T-cell (primary cell): ENCODE results near the gene CHP1. TPM values are rescaled to one million over a fixed set of nuclear protein-coding genes. Genes with fewer than 3 reads are reported as not detected.
"Not testable (repeated sequence)": the region's sequence is repeated elsewhere in the genome, so short reads cannot be mapped to it uniquely, and the experiment has no call there.

Source experiments
- ATAC-seq, 4 experiments: fragments of 200-7000 bp in 3 of 4; fragments of 150-1000 bp in 1 of 4; cut with Tn5 transposase; replicated peaks in 1 of 4; 1 replicate in 3 of 4; 2 replicates in 1 of 4; pipeline ENCODE4 v1.10.0; 2021; ENCODE audit warnings: moderate library complexity in 3 of 4, mild to moderate bottlenecking in 2 of 4, moderate number of reproducible peaks in 1 of 4
- CTCF ChIA-PET, 2 donors: fragments of 300-600 bp; sonication (Branson Sonifier 250); formaldehyde crosslinking; loops; one replicate each; lab custom pipeline; 2022; ENCODE audit warnings: antibody characterized with exemption in 2 of 2; lab: Charles Lee
- POLR2A ChIA-PET, 2 donors: fragments of 300-600 bp; sonication (Branson Sonifier 250); formaldehyde crosslinking; loops; one replicate each; lab custom pipeline; 2022; ENCODE audit warnings: antibody characterized with exemption in 2 of 2; lab: Charles Lee
- DNase-seq, 35 experiments: peaks; one replicate each; pipeline versions ENCODE4 v3.0.0 to v3.0.0-alpha.2; 2013 to 2023
- H3K27ac ChIP-seq: one replicate; pipeline ENCODE4 v1.5.1; 2013; ENCODE audit warnings: low read length
- H3K27me3 ChIP-seq, 2 experiments: replicated peaks in 1 of 2; 1 replicate in 1 of 2; 2 replicates in 1 of 2; pipeline versions ENCODE4 v1.6.1 to v1.7.0; 2013; ENCODE audit warnings: low read length in 1 of 2, mixed read lengths in 1 of 2; ENCODE audit not compliant: control insufficient read depth in 2 of 2, insufficient read depth in 2 of 2; ENCODE audit errors: extremely low read depth in 1 of 2
- H3K36me3 ChIP-seq, 2 donors: 1 replicate in 1 of 2; 2 replicates in 1 of 2; pipeline versions ENCODE4 v1.6.1 to v1.7.0; 2013; ENCODE audit warnings: low read length in 1 of 2; ENCODE audit not compliant: control insufficient read depth in 2 of 2, insufficient read depth in 1 of 2; ENCODE audit errors: extremely low read depth in 1 of 2
- H3K4me1 ChIP-seq, 2 experiments: 1 replicate in 1 of 2; 2 replicates in 1 of 2; pipeline versions ENCODE4 v1.6.1 to v1.7.0; 2013; ENCODE audit warnings: low read length in 2 of 2, mixed read lengths in 1 of 2; ENCODE audit not compliant: insufficient read depth in 2 of 2, control insufficient read depth in 1 of 2; ENCODE audit errors: extremely low read depth in 1 of 2
- H3K4me3 ChIP-seq, 2 donors: 1 replicate in 1 of 2; 2 replicates in 1 of 2; pipeline versions ENCODE4 v1.5.1 to v1.7.0; 2013; ENCODE audit warnings: mild to moderate bottlenecking in 2 of 2, low read length in 1 of 2, moderate library complexity in 1 of 2; ENCODE audit not compliant: control insufficient read depth in 1 of 2; ENCODE audit errors: extremely low read depth in 1 of 2
- H3K9me3 ChIP-seq: 2 replicates; pipeline ENCODE4 v1.7.0; 2013
- H3K27ac Mint-ChIP-seq, 2 donors: one replicate each; pipeline ENCODE4 v1.8.0; 2020 to 2021; ENCODE audit warnings: mild to moderate bottlenecking in 2 of 2, mixed read lengths in 2 of 2
- H3K27me3 Mint-ChIP-seq, 2 donors: one replicate each; pipeline ENCODE4 v1.8.0; 2021 to 2022; ENCODE audit warnings: mixed read lengths in 2 of 2
- H3K36me3 Mint-ChIP-seq: one replicate; pipeline ENCODE4 v1.8.0; 2021; ENCODE audit warnings: mixed read lengths
- H3K4me1 Mint-ChIP-seq, 3 donors: one replicate each; pipeline ENCODE4 v1.8.0; 2020 to 2022; ENCODE audit warnings: mixed read lengths in 3 of 3, mild to moderate bottlenecking in 1 of 3
- H3K4me3 Mint-ChIP-seq, 3 donors: one replicate each; pipeline ENCODE4 v1.8.0; 2020 to 2022; ENCODE audit warnings: mild to moderate bottlenecking in 3 of 3, mixed read lengths in 3 of 3, moderate library complexity in 3 of 3
- H3K9me3 Mint-ChIP-seq, 3 donors: one replicate each; pipeline ENCODE4 v1.8.0; 2020 to 2022; ENCODE audit warnings: mixed read lengths in 3 of 3
- WGBS: methylation state at CpG from one replicate; pipeline ENCODE4 v1.1.5; 2013; ENCODE audit warnings: missing lambda C conversion rate; ENCODE audit not compliant: insufficient coverage; 5-methylcytosine and 5-hydroxymethylcytosine counted together
- total RNA-seq, 35 experiments: library from RNA in 6 of 35; stranded (reverse) in 6 of 35; fragments of 120-200 nt in 1 of 35; gene quantifications; one replicate each; pipeline versions ENCODE4 v1.2.1 to v1.2.4 and lab custom pipeline; 2013 to 2026

The CHP1 gene
- total RNA-seq, 5 donors from 2014 or later (not counting 1 experiment from before 2014, with no cell fraction given) = 20.5 to 34.4 (median 31.1) TPM

GRCh38 chr15:41231422-41232226 is 556 bp downstream of the CHP1 start:
- H3K27ac ChIP-seq = peak overlapping the region; percentile 78
- ATAC-seq (peak; percentile 44 to 61 (median 55)), DNase-seq (no peak)
- ChIA-PET POLR2A (no interaction called here), CTCF (interaction anchor here (0.6 to 1.4 kb wide), 14 partner anchors 23 to 924 kb away, joined by 3 to 6 read pairs (median 3); partner anchors contain the start of genes MAPKBP1 (in 1 of the 2), NUSAP1 (in 1 of the 2), OIP5 (in 1 of the 2) and PLA2G4D (in 1 of the 2))
- Mint-ChIP-seq H3K9me3 (no peaks in the 10 kb centered on the region), H3K27me3 (no peaks in the 10 kb centered on the region), H3K36me3 (no peaks in the 10 kb centered on the region), H3K4me1 (peaks cover 26 to 39% (median 31%) of the 10 kb centered on the region in 3 donors), H3K27ac (peak overlapping the region; percentile 84 to 92), H3K4me3 (peak overlapping the region; percentile 90 to 91 (median 91))
- peak overlapping the region; percentile 75 to 81 for H3K4me3 ChIP-seq
- no peaks in the 10 kb centered on the region for H3K9me3 ChIP-seq
- H3K36me3 ChIP-seq = no peaks in the 10 kb centered on the region
- 0% methylated on average over 15 of the region's 28 CpGs for WGBS
- no peaks in the 10 kb centered on the region for H3K27me3 ChIP-seq
- peaks cover 6 to 18% of the 10 kb centered on the region in 2 experiments for H3K4me1 ChIP-seq

- ChIA-PET CTCF (no interaction called here), POLR2A (no interaction called here)
- H3K27me3 ChIP-seq = no peaks in the 10 kb centered on the region
- Mint-ChIP-seq H3K27me3 (no peaks in the 10 kb centered on the region), H3K36me3 (no peaks in the 10 kb centered on the region), H3K27ac (no peak overlapping the region), H3K4me3 (no peak overlapping the region), H3K9me3 (no peaks in the 10 kb centered on the region), H3K4me1 (peaks cover 26 to 41% (median 31%) of the 10 kb centered on the region in 3 donors)
- peaks cover 0 to 2% of the 10 kb centered on the region in 2 donors for H3K36me3 ChIP-seq
- ATAC-seq (no peak), DNase-seq (no peak)
- WGBS = 100% methylated on average over 1 of the region's 1 CpG
- no peak overlapping the region for H3K27ac ChIP-seq
- H3K4me1 ChIP-seq = peaks cover 6 to 18% of the 10 kb centered on the region in 2 experiments
- H3K9me3 ChIP-seq = no peaks in the 10 kb centered on the region
- H3K4me3 ChIP-seq = no peak overlapping the region
Observed at GRCh38 chr15:41233367-41233771, 2.3 kb downstream of the CHP1 start.

GRCh38 chr15:41235228-41235627 is 4.2 kb downstream of the CHP1 start:
- H3K27ac ChIP-seq, H3K27me3 Mint-ChIP-seq, H3K9me3 ChIP-seq, H3K27me3 ChIP-seq, H3K27ac Mint-ChIP-seq, H3K4me3 ChIP-seq, H3K36me3 Mint-ChIP-seq, H3K9me3 Mint-ChIP-seq, H3K36me3 ChIP-seq, DNase-seq, H3K4me3 Mint-ChIP-seq, ATAC-seq, POLR2A ChIA-PET: not testable (repeated sequence)
- CTCF ChIA-PET = interaction anchor here in 1 of 2 donors (0.7 kb wide), 1 partner anchor 78 kb away, joined by 3 read pairs; no protein-coding TSS in a partner anchor
- peaks cover 26 to 39% (median 35%) of the 10 kb centered on the region in 3 donors for H3K4me1 Mint-ChIP-seq
- no CpG with 5 or more reads among the region's 5 CpGs for WGBS
- peaks cover 6 to 17% of the 10 kb centered on the region in 2 experiments for H3K4me1 ChIP-seq

GRCh38 chr15:41235929-41236328 is 4.9 kb downstream of the CHP1 start:
- ATAC-seq (no peak), DNase-seq (no peak)
- peaks cover 26 to 33% (median 30%) of the 10 kb centered on the region in 3 donors for H3K4me1 Mint-ChIP-seq
- Histone ChIP-seq H3K9me3 (no peaks in the 10 kb centered on the region), H3K36me3 (peaks cover under 1 to 2% of the 10 kb centered on the region in 2 donors), H3K4me3 (no peak overlapping the region), H3K4me1 (peaks cover 6 to 10% of the 10 kb centered on the region in 2 experiments), H3K27ac (no peak overlapping the region), H3K27me3 (no peaks in the 10 kb centered on the region)
- CTCF ChIA-PET = interaction anchor here in 1 of 2 donors (0.7 kb wide), 2 partner anchors 18 to 78 kb away, joined by 3 to 4 read pairs; no protein-coding TSS in a partner anchor
- H3K9me3 Mint-ChIP-seq = no peaks in the 10 kb centered on the region
- no peak overlapping the region for H3K27ac Mint-ChIP-seq
- H3K4me3 Mint-ChIP-seq = no peak overlapping the region
- H3K36me3 Mint-ChIP-seq = no peaks in the 10 kb centered on the region
- POLR2A ChIA-PET = interaction anchor here in 1 of 2 donors (1.2 kb wide), 1 partner anchor 8 kb away, joined by 3 read pairs; no protein-coding TSS in a partner anchor
- H3K27me3 Mint-ChIP-seq = no peaks in the 10 kb centered on the region

- no peaks in the 10 kb centered on the region for H3K4me1 ChIP-seq
- ChIA-PET CTCF (no interaction called here), POLR2A (no interaction called here)
- no peaks in the 10 kb centered on the region for H3K9me3 ChIP-seq
- Mint-ChIP-seq H3K4me3 (no peak overlapping the region), H3K36me3 (peaks cover 5% of the 10 kb centered on the region), H3K4me1 (peaks cover 10 to 15% (median 14%) of the 10 kb centered on the region in 3 donors), H3K27ac (no peak overlapping the region), H3K27me3 (no peaks in the 10 kb centered on the region), H3K9me3 (no peaks in the 10 kb centered on the region)
- no peak overlapping the region for H3K4me3 ChIP-seq
- no CpG with 5 or more reads among the region's 5 CpGs for WGBS
- H3K36me3 ChIP-seq = peaks cover 2 to 9% of the 10 kb centered on the region in 2 donors
- DNase-seq = no peak
- ATAC-seq = no peak
- no peaks in the 10 kb centered on the region for H3K27me3 ChIP-seq
- no peak overlapping the region for H3K27ac ChIP-seq
Observed at GRCh38 chr15:41238100-41238499, 7.0 kb downstream of the CHP1 start.

GRCh38 chr15:41241221-41241964 is 10.3 kb downstream of the CHP1 start:
- Mint-ChIP-seq H3K4me3 (no peak overlapping the region), H3K4me1 (peaks cover 0 to 5% (median 4%) of the 10 kb centered on the region in 3 donors), H3K9me3 (no peaks in the 10 kb centered on the region), H3K36me3 (peaks cover 22% of the 10 kb centered on the region), H3K27ac (no peak overlapping the region), H3K27me3 (no peaks in the 10 kb centered on the region)
- Histone ChIP-seq H3K27me3 (no peaks in the 10 kb centered on the region), H3K27ac (no peak overlapping the region), H3K4me3 (no peak overlapping the region), H3K4me1 (no peaks in the 10 kb centered on the region), H3K9me3 (no peaks in the 10 kb centered on the region), H3K36me3 (peaks cover 2 to 20% of the 10 kb centered on the region in 2 donors)
- CTCF ChIA-PET = interaction anchor here in 1 of 2 donors (0.6 kb wide), 1 partner anchor 73 kb away, joined by 8 read pairs; no protein-coding TSS in a partner anchor
- ATAC-seq = no peak
- POLR2A ChIA-PET = interaction anchor here in 1 of 2 donors (0.6 kb wide), 1 partner anchor 105 kb away, joined by 4 read pairs; no protein-coding TSS in a partner anchor
- no peak for DNase-seq
- WGBS = 94% methylated on average over 4 of the region's 6 CpGs
